ENCODE data around the gene MSI1. TPM values are rescaled to one million over a fixed set of nuclear protein-coding genes. Genes with fewer than 3 reads are reported as not detected.

Gene MSI1
- total RNA-seq, 4 donors from 2014 or later = 0.33 to 1.6 TPM; not detected in 2

- H3K4me3 ChIP-seq (replicated peaks in 1 of 3) = no peak overlapping the region
- no peaks in the 10 kb centered on the region for H3K36me3 ChIP-seq
- no peak for DNase-seq
- peaks cover 0 to 6% of the 10 kb centered on the region in 2 donors for H3K4me1 ChIP-seq
- H3K27ac ChIP-seq = no peak overlapping the region
- no peak for TF ChIP-seq POLR2A (IDR thresholded peaks at IDR 0.05)
- TF ChIP-seq CTCF (IDR thresholded peaks at IDR 0.05) = no peak
- H3K9me3 ChIP-seq = no peaks in the 10 kb centered on the region
- no peaks in the 10 kb centered on the region for H3K27me3 ChIP-seq
- intact Hi-C loops (cut with DNase I) = no loop called here
- 89 to 95% methylated on average over 2 to 4 of the region's 11 CpGs for WGBS, 2 donors
Observed at GRCh38 chr12:120347766-120348165, 21.2 kb downstream of the MSI1 start.

DNA sequence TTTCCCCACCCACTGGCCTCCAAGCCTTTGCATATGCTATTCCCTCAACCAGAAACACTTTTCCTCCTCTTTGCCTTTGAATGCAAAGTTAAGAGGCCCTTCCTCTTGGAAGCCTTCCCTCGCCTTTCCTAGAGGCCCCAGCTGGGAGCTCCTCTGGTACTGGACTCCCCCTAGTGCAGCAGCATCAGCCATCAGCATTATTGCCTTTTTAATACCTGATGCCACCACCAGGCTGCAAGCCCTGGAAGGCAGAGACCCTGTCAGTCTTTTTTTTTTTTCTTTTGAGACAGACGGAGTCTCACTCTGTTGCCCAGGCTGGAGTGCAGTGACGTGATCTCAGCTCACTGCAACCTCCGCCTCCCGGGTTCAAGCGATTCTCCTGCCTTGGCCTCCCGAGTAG is 22.3 kb downstream of the MSI1 start:
- TF ChIP-seq CTCF (IDR thresholded peaks at IDR 0.05) = peak in 1 of 6 experiments; percentile 25
- no peak for TF ChIP-seq POLR2A (IDR thresholded peaks at IDR 0.05)
- no peak overlapping the region for H3K27ac ChIP-seq
- WGBS, 2 donors = 92 to 95% methylated on average over 7 of the region's 7 CpGs
- no peak overlapping the region for H3K4me3 ChIP-seq (replicated peaks in 1 of 3)
- intact Hi-C loops (cut with DNase I) = no loop called here
- no peak for DNase-seq
- no peaks in the 10 kb centered on the region for H3K9me3 ChIP-seq
- H3K27me3 ChIP-seq = no peaks in the 10 kb centered on the region
- H3K36me3 ChIP-seq = no peaks in the 10 kb centered on the region
- peaks cover 0 to 6% of the 10 kb centered on the region in 2 donors for H3K4me1 ChIP-seq

DNA sequence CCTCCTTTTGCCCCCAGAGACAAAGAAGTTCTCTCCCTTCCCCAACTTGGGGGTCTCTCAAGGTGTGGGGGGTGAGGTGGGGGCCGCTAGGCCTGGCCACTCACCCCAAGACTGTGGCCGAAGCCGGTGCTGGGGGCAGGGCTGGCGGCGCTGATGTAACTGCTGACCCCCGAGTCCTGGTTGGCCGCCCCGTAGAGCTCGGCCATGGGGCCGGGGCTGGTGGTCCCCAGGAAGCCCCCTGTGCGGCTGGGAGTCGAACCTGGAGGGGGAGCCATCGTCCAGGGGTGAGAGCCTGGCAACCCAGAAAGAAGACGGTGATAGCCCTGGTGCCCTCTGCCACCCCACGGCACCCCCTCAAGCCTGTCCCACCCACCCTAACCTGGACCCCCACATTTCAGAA is 22.9 kb downstream of the MSI1 start:
- H3K27ac ChIP-seq = no peak overlapping the region
- H3K27me3 ChIP-seq = no peaks in the 10 kb centered on the region
- TF ChIP-seq POLR2A (IDR thresholded peaks at IDR 0.05) = no peak
- no peak for TF ChIP-seq CTCF (IDR thresholded peaks at IDR 0.05)
- peaks cover 0 to 6% of the 10 kb centered on the region in 2 donors for H3K4me1 ChIP-seq
- no peaks in the 10 kb centered on the region for H3K36me3 ChIP-seq
- H3K4me3 ChIP-seq (replicated peaks in 1 of 3) = no peak overlapping the region
- no peak for DNase-seq
- intact Hi-C loops (cut with DNase I) = no loop called here
- H3K9me3 ChIP-seq = no peaks in the 10 kb centered on the region
- WGBS, 2 donors = 92 to 95% methylated on average over 15 of the region's 15 CpGs

- 84 to 93% methylated on average over 8 of the region's 8 CpGs for WGBS, 2 donors
- no peaks in the 10 kb centered on the region for H3K9me3 ChIP-seq
- H3K27ac ChIP-seq = no peak overlapping the region
- peaks cover 0 to 6% of the 10 kb centered on the region in 2 donors for H3K4me1 ChIP-seq
- no peak for TF ChIP-seq CTCF (IDR thresholded peaks at IDR 0.05)
- TF ChIP-seq POLR2A (IDR thresholded peaks at IDR 0.05) = no peak
- H3K4me3 ChIP-seq (replicated peaks in 1 of 3) = no peak overlapping the region
- no peak for DNase-seq
- no peaks in the 10 kb centered on the region for H3K27me3 ChIP-seq
- no peaks in the 10 kb centered on the region for H3K36me3 ChIP-seq
- intact Hi-C loops (cut with DNase I) = no loop called here
Observed at GRCh38 chr12:120343692-120344091, 25.3 kb downstream of the MSI1 start.

DNA sequence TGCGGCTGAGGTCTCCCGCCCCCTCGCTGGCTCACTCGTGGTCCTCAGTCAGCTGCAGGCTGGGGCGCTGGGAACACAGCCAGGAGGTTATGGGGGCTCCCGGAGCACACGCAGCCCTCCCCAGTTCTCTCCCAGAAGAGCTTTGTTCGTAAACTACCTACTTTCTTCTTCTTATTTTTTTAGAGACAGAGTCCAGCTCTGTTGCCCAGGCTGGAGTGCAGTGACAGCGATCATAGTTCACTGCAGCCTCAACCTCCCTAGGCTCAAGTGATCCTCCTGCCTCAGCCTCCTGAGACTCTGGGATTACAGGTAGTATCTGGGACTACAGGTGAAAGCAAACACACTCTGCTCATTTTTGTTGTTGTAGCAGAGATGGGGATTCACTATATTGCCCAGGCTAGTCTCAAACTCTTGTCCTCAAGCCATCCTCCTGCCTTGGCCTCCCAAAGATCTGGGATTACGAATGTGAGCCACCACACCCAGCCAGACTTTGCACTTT is 25.9 kb downstream of the MSI1 start:
- TF ChIP-seq POLR2A (IDR thresholded peaks at IDR 0.05) = no peak
- TF ChIP-seq CTCF (IDR thresholded peaks at IDR 0.05) = no peak
- no peak for DNase-seq
- H3K27me3 ChIP-seq = no peaks in the 10 kb centered on the region

More for the DNA sequence above, 25.9 kb downstream of the MSI1 start:
- H3K9me3 ChIP-seq = no peaks in the 10 kb centered on the region
- H3K4me1 ChIP-seq = peaks cover 0 to 6% of the 10 kb centered on the region in 2 donors
- H3K27ac ChIP-seq = no peak overlapping the region
- 70 to 73% methylated on average over 10 of the region's 10 CpGs for WGBS, 2 donors
- intact Hi-C loops (cut with DNase I) = no loop called here
- no peak overlapping the region for H3K4me3 ChIP-seq (replicated peaks in 1 of 3)
- no peaks in the 10 kb centered on the region for H3K36me3 ChIP-seq

Measured in thyroid gland (tissue), 4 donors.